ENCODE data around the gene CYP26C1. TPM values are rescaled to one million over a fixed set of nuclear protein-coding genes. Genes with fewer than 3 reads are reported as not detected.

Gene CYP26C1
- polyA plus RNA-seq, 1 experiment: 0.09 TPM

GRCh38 chr10:93110472-93111146 lies 50.0 kb downstream of the CYP26C1 start:
- Histone ChIP-seq H3K27me3 (ENCODE audit: control insufficient read depth, insufficient read depth, low read length) (peaks cover 4% of the 10 kb centered on the region; the same call in 1 of the 2 replicates), H3K4me3 (ENCODE audit: low read depth, low read length) (no peak overlapping the region), H3K36me3 (ENCODE audit: control insufficient read depth, insufficient read depth, low read length) (no peaks in the 10 kb centered on the region)
- DNase-seq (ENCODE audit: low read depth): no peak
- ChIA-PET POLR2A (no interaction called here), CTCF (interaction anchor here (0.9 to 1.0 kb wide), 2 partner anchors 30 to 180 kb away, joined by 3 read pairs; no protein-coding TSS in a partner anchor)
- TF ChIP-seq, protein P1, sequence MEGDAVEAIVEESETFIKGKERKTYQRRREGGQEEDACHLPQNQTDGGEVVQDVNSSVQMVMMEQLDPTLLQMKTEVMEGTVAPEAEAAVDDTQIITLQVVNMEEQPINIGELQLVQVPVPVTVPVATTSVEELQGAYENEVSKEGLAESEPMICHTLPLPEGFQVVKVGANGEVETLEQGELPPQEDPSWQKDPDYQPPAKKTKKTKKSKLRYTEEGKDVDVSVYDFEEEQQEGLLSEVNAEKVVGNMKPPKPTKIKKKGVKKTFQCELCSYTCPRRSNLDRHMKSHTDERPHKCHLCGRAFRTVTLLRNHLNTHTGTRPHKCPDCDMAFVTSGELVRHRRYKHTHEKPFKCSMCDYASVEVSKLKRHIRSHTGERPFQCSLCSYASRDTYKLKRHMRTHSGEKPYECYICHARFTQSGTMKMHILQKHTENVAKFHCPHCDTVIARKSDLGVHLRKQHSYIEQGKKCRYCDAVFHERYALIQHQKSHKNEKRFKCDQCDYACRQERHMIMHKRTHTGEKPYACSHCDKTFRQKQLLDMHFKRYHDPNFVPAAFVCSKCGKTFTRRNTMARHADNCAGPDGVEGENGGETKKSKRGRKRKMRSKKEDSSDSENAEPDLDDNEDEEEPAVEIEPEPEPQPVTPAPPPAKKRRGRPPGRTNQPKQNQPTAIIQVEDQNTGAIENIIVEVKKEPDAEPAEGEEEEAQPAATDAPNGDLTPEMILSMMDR (IDR thresholded peaks at IDR 0.05; ENCODE audit: insufficient read depth, low read depth, low read length): no peak

GRCh38 chr10:93113042-93113441 lies 52.4 kb downstream of the CYP26C1 start:
- Histone ChIP-seq H3K4me3 (ENCODE audit: low read depth, low read length) (no peak overlapping the region), H3K27me3 (ENCODE audit: control insufficient read depth, insufficient read depth, low read length) (peaks cover 4% of the 10 kb centered on the region; the same call in 1 of the 2 replicates), H3K36me3 (ENCODE audit: control insufficient read depth, insufficient read depth, low read length) (no peaks in the 10 kb centered on the region)
- CTCF ChIA-PET: interaction anchor here (0.6 kb wide), 1 partner anchor 12 kb away, joined by 4 read pairs; no protein-coding TSS in a partner anchor
- TF ChIP-seq, protein P1 (IDR thresholded peaks at IDR 0.05; ENCODE audit: insufficient read depth, low read depth, low read length): no peak
- DNase-seq (ENCODE audit: low read depth): no peak
- POLR2A ChIA-PET: no interaction called here

GRCh38 chr10:93115661-93116383 lies 55.2 kb downstream of the CYP26C1 start:
- ChIA-PET POLR2A (no interaction called here), CTCF (interaction anchor here (0.7 to 2.4 kb wide), 22 partner anchors 10 to 396 kb away, joined by 3 to 9 read pairs (median 4); partner anchors contain the start of gene MYOF)
- Histone ChIP-seq H3K36me3 (ENCODE audit: control insufficient read depth, insufficient read depth, low read length) (no peaks in the 10 kb centered on the region), H3K27me3 (ENCODE audit: control insufficient read depth, insufficient read depth, low read length) (peaks cover 7% of the 10 kb centered on the region), H3K4me3 (ENCODE audit: low read depth, low read length) (no peak overlapping the region)
- TF ChIP-seq, protein P1 (IDR thresholded peaks at IDR 0.05; ENCODE audit: insufficient read depth, low read depth, low read length): peak; percentile 63
- DNase-seq (ENCODE audit: low read depth): no peak

Other genes starting within 250 kb of the CYP26C1 start
- gene EXOC6, start 212.3 kb upstream of the CYP26C1 start, polyA plus RNA-seq (2011; rRNA removed): 9.6 and 23.8 TPM in 2 replicates
- gene CYP26A1, start 13.1 kb downstream of the CYP26C1 start, polyA plus RNA-seq (2011; rRNA removed): 0.06 TPM in 1 of 2 replicates, not detected in the other

All from BJ (cell line).